Mammary epithelial cell (primary cell): ENCODE results near the gene FKRP.

Experiments used
- EZH2 ChIP-seq: IDR thresholded peaks from 2 replicates; pipeline ENCODE4 v1.6.1; 2012; ENCODE audit warnings: low read length, inconsistent platforms, borderline replicate concordance
- TF ChIP-seq, protein P1 (sequence below), 2 donors: IDR thresholded peaks in 1 of 2; conservative IDR thresholded peaks in 1 of 2; 2 replicates each; pipeline ENCODE4 v1.5.1; 2011 to 2012; ENCODE audit warnings: inconsistent platforms in 2 of 2, low read length in 2 of 2, mild to moderate bottlenecking in 2 of 2, control low read depth in 1 of 2, low read depth in 1 of 2; ENCODE audit not compliant: insufficient read depth in 1 of 2; ENCODE audit errors: extremely low read depth in 1 of 2

DNA sequence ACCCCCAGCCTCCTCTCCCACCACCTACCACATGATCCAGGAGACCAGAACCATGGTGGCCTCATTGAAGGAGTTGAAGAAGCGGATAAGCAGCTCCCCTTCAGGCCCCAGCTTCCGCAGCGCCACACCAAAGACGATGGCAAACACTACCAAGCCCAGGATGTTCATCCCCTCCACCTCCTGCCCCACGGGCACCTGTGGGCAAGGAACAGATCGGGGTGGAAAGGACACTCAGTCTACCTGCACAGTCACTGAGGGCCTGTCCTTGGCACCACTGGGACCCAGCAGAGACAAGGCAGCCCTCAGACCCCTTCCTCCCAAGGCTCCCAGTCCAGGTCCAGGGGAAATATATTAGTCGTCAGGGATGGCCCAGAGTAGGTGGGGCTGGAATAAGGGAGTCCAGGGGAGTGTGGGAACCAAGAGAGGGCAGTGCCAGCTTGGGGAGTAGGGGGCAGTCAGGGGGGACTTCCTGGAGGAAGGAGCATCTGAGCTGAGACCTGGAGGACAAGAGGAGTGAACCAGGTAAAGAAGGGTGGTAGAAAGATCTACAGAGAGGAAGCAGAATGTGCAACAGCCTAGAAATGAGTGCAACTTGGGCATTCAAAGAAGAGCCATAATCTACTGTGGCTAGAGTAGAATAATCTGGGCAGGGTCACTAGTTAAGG, 36.6 kb downstream of the FKRP start:
- TF ChIP-seq, protein P1, sequence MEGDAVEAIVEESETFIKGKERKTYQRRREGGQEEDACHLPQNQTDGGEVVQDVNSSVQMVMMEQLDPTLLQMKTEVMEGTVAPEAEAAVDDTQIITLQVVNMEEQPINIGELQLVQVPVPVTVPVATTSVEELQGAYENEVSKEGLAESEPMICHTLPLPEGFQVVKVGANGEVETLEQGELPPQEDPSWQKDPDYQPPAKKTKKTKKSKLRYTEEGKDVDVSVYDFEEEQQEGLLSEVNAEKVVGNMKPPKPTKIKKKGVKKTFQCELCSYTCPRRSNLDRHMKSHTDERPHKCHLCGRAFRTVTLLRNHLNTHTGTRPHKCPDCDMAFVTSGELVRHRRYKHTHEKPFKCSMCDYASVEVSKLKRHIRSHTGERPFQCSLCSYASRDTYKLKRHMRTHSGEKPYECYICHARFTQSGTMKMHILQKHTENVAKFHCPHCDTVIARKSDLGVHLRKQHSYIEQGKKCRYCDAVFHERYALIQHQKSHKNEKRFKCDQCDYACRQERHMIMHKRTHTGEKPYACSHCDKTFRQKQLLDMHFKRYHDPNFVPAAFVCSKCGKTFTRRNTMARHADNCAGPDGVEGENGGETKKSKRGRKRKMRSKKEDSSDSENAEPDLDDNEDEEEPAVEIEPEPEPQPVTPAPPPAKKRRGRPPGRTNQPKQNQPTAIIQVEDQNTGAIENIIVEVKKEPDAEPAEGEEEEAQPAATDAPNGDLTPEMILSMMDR (conservative IDR thresholded peaks at IDR 0.05 in 1 of 2, IDR thresholded peaks at IDR 0.05 in 1 of 2; ENCODE audit: extremely low read depth in 1 of 2, insufficient read depth in 1 of 2, low read depth in 1 of 2, low read length in 2 of 2) = no peak
- TF ChIP-seq EZH2 = no peak
